SU-DHL-6 (cell line): ENCODE measurements around the gene CPNE4.

Experiments
- H2AFZ ChIP-seq: fragments of 200-600 bp; sonication (generic); 2 replicates; pipeline ENCODE4 v1.6.1; 2014; ENCODE audit warnings: low read depth, mild to moderate bottlenecking, moderate library complexity, mixed read lengths, antibody characterized with exemption, low read length; ENCODE audit not compliant: severe bottlenecking
- H3F3A ChIP-seq: fragments of 200-600 bp; shearing (Covaris generic); 2 replicates; pipeline ENCODE4 v1.6.0; 2016; ENCODE audit warnings: antibody characterized with exemption, mild to moderate bottlenecking; ENCODE audit not compliant: insufficient read depth
- H3K27ac ChIP-seq: fragments of 200-600 bp; sonication (generic); 2 replicates; pipeline ENCODE4 v1.5.1; 2016; ENCODE audit warnings: low read depth, mild to moderate bottlenecking, low read length, moderate library complexity, mixed read lengths
- H3K27me3 ChIP-seq: fragments of 200-600 bp; sonication (generic), shearing (Covaris generic); 2 replicates; pipeline ENCODE4 v1.6.0; 2014; ENCODE audit warnings: mild to moderate bottlenecking, low read length
- H3K36me3 ChIP-seq: fragments of 200-600 bp; sonication (generic); 2 replicates; pipeline ENCODE4 v1.6.1; 2014; ENCODE audit warnings: mild to moderate bottlenecking, low read length, mixed read lengths
- H3K4me2 ChIP-seq: fragments of 300-600, 200-600 bp; shearing (Covaris generic), sonication (generic); 2 replicates; pipeline ENCODE4 v1.6.0; 2014; ENCODE audit warnings: low read length, low read depth, mild to moderate bottlenecking; ENCODE audit not compliant: poor library complexity, severe bottlenecking
- H3K4me3 ChIP-seq: fragments of 200-600 bp; sonication (generic); 2 replicates; pipeline ENCODE4 v1.5.1; 2014; ENCODE audit warnings: antibody characterized with exemption, low read length, mild to moderate bottlenecking, mixed read lengths; ENCODE audit not compliant: insufficient read depth, poor library complexity, severe bottlenecking
- H3K79me2 ChIP-seq: fragments of 200-600 bp; sonication (generic); 2 replicates; pipeline ENCODE4 v1.6.1; 2014; ENCODE audit warnings: mild to moderate bottlenecking, low read length, moderate library complexity; ENCODE audit not compliant: insufficient read depth
- H3K9ac ChIP-seq: fragments of 200-600 bp; sonication (generic); 2 replicates; pipeline ENCODE4 v1.7.0; 2014; ENCODE audit warnings: mild to moderate bottlenecking, low read length
- H3K9me2 ChIP-seq: fragments of 200-600 bp; sonication (generic); replicated peaks from 2 replicates; pipeline ENCODE4 v1.6.1; 2014; ENCODE audit warnings: low read length; ENCODE audit not compliant: insufficient read depth
- H3K9me3 ChIP-seq: fragments of 200-600 bp; sonication (generic); 2 replicates; pipeline ENCODE4 v1.6.1; 2014; ENCODE audit warnings: low read length, mixed read lengths; ENCODE audit not compliant: insufficient read depth
- H4K20me1 ChIP-seq: fragments of 200-600 bp; sonication (generic); 2 replicates; pipeline ENCODE4 v1.6.1; 2014; ENCODE audit warnings: low read depth, mild to moderate bottlenecking, antibody characterized with exemption, low read length, moderate library complexity, mixed read lengths
- CTCF ChIP-seq: fragments of 200-600 bp; sonication (generic); IDR thresholded peaks from one replicate; pipeline ENCODE4 v1.5.1; 2017; ENCODE audit warnings: antibody characterized with exemption, mild to moderate bottlenecking, low read length, moderate library complexity; ENCODE audit not compliant: insufficient read depth, poor library complexity, severe bottlenecking
- EZH2phosphoT487 ChIP-seq: fragments of 200-600 bp; sonication (generic), shearing (Covaris generic); conservative IDR thresholded peaks from 2 replicates; pipeline ENCODE4 v1.6.1; 2018; ENCODE audit warnings: mild to moderate bottlenecking, antibody characterized with exemption, low read length, moderate library complexity, mixed read lengths

The CPNE4 gene

GRCh38 chr3:132079147-132079546 lies 44.3 kb upstream of the CPNE4 start:
- Histone ChIP-seq H3K27me3 (no peaks in the 10 kb centered on the region), H2AFZ (no peak overlapping the region), H3K27ac (no peak overlapping the region), H3K9me3 (no peaks in the 10 kb centered on the region), H3K4me3 (no peak overlapping the region), H3K79me2 (no peaks in the 10 kb centered on the region), H3K9me2 (no peaks in the 10 kb centered on the region), H3K4me2 (no peak overlapping the region), H3K36me3 (no peaks in the 10 kb centered on the region), H4K20me1 (no peaks in the 10 kb centered on the region), H3K9ac (no peak overlapping the region), H3F3A (no peaks in the 10 kb centered on the region)
- TF ChIP-seq EZH2phosphoT487 (no peak), CTCF (no peak)

GRCh38 chr3:132073771-132074170 lies 39.0 kb upstream of the CPNE4 start:
- Histone ChIP-seq H3K4me2 (no peak overlapping the region), H3K79me2 (no peaks in the 10 kb centered on the region), H2AFZ (no peak overlapping the region), H3K9ac (no peak overlapping the region), H3K9me2 (no peaks in the 10 kb centered on the region), H3K36me3 (no peaks in the 10 kb centered on the region), H3K9me3 (no peaks in the 10 kb centered on the region), H3F3A (no peaks in the 10 kb centered on the region), H3K27me3 (no peaks in the 10 kb centered on the region), H3K27ac (no peak overlapping the region), H4K20me1 (no peaks in the 10 kb centered on the region), H3K4me3 (no peak overlapping the region)
- TF ChIP-seq EZH2phosphoT487 (no peak), CTCF (no peak)

- Histone ChIP-seq H3K79me2 (no peaks in the 10 kb centered on the region), H3K4me2 (no peak overlapping the region), H3K36me3 (no peaks in the 10 kb centered on the region), H4K20me1 (no peaks in the 10 kb centered on the region), H3F3A (no peaks in the 10 kb centered on the region), H3K9me3 (no peaks in the 10 kb centered on the region), H3K27ac (no peak overlapping the region), H3K4me3 (no peak overlapping the region), H3K9me2 (no peaks in the 10 kb centered on the region), H3K9ac (no peak overlapping the region), H2AFZ (no peak overlapping the region), H3K27me3 (no peaks in the 10 kb centered on the region)
- no peak for TF ChIP-seq EZH2phosphoT487
- no peak for TF ChIP-seq CTCF
Measured at GRCh38 chr3:132071043-132071442, 36.2 kb upstream of the CPNE4 start.
